GM18951 (cell line): ENCODE data around the gene NT5C1B.

Source experiments
- POLR2A ChIP-seq: IDR thresholded peaks from 4 replicates; pipeline ENCODE4 v1.6.1; 2011; ENCODE audit warnings: mild to moderate bottlenecking; ENCODE audit not compliant: insufficient read length, insufficient read depth; ENCODE audit errors: extremely low read depth
- in situ Hi-C: fragments of 300-500 bp; cut with MboI; formaldehyde crosslinking; loops from one replicate; pipeline ENCODE4 v1.12.0; 2022; ENCODE audit warnings: low sequenced_read_pairs, mixed read lengths, inconsistent platforms; ENCODE audit not compliant: unreplicated experiment

The NT5C1B gene

DNA sequence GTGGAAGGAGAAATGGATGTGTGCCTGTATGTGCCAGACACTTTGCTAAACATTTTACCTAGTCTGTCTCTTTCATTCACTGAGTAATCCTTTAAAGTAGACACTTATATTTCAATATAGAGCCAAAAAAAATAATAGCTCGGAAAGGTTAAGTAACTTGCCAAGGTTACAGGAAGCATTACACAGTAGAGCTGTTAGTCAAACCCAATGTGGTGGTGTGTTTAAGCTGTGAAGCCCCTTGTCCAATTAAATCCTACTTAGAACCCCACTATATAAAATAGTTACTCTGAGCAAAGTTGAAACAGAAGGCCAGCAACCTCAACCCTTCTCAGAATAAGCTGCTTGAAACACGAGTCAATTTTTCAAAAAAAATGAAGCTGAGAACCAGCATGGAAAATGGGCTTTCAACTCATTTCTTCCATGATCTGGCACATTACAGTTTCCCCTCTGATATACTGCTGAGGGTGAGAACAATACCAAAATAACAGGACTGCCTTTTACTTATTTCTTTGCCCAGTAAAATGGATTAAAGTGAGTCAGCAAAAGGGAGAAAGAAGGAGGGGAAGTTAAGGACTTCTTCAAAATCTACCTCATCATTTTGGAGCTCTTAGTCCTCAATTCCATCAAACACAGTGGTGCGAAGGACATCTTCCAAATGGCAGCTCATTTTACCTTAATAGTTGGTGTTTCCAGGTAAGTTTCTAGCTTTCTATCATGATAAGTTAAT lies 36.9 kb downstream of the NT5C1B start:
- in situ Hi-C loops, result no loop called here
- no peak for TF ChIP-seq POLR2A

GRCh38 chr2:18551623-18552022 lies 37.7 kb downstream of the NT5C1B start:
- TF ChIP-seq POLR2A, result no peak
- in situ Hi-C loops, result no loop called here

- no peak for TF ChIP-seq POLR2A
- in situ Hi-C loops, result no loop called here
Measured at GRCh38 chr2:18551169-18551568, 38.2 kb downstream of the NT5C1B start.

DNA sequence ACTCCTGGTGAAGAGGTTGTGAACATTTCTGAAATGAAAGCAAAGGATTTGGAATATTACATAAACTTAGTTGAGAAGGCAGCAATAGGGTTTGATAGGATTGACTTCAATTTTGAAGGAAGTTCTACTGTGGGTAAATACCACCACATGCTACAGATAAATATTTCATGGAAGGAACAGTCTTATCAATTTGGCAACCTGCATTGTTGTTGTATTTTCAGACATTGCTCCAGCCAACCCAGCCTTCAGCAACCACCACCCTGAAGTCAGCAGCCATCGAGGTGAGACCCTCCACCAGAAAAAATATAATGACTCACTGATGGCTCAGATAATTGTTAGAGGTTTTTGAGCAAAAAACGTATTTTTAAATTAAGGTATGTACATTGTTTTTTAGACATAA lies 38.9 kb downstream of the NT5C1B start:
- in situ Hi-C loops, result no loop called here
- no peak for TF ChIP-seq POLR2A

DNA sequence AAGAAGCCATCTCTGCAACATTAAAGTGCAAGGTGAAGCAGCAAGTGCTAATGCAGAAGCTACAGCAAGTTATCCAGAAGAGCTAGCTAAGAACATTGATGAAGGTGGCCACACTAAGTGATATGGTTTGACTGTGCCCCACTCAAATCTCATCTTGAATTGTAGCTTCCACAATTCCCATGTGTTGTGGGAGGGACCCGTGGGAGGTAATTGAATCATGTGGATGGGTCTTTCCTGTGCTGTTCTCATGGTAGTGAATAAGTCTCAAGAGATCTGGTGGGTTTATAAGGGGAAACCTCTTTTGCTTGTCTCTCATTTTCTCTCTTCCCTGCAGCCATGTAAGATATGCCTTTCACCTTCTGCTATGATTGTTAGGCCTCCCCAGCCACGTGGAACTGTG lies 40.3 kb downstream of the NT5C1B start:
- in situ Hi-C loops, result no loop called here

GRCh38 chr2:18548621-18549020 lies 40.7 kb downstream of the NT5C1B start:
- TF ChIP-seq POLR2A, result no peak
- in situ Hi-C loops, result no loop called here

More for the DNA sequence above, 40.3 kb downstream of the NT5C1B start:
- no peak for TF ChIP-seq POLR2A

DNA sequence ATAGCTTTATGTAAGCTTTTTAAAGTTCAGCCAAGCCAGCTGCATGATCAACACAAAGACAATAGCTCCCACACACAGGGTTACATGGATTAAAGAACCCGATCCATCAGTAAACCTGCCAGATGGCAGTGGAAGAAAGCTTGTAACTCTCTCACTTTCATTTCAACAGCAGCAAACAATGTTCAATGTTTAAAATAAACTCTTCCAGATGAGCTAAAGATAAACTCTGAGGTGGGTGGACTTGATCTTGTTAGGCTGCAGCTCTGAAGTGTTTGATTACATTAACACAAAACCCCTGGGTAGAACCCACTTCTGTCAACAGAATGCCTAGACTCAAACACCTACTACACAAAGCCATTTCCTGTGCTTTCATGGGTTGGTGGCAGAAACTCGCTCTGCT lies 42.8 kb downstream of the NT5C1B start:
- in situ Hi-C loops, result no loop called here
- no peak for TF ChIP-seq POLR2A

DNA sequence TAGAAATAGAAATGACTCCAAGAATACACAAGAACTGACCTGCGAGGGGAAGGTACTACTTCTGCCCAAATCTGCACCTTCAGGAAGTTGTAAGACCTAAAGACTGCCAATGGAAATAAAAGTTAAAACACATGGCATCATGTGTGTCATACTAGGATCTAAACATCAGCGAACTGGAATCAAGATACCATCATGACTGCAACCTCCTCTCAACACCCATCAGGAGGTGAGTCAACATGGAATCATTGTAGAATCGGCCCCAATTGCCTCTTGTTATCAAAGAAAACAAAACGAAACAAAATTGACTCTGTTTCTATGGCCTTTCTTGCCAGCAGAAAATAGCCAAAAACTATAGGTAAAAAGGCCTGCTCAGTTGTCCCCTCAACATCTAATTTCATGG lies 44.0 kb downstream of the NT5C1B start:
- TF ChIP-seq POLR2A, result no peak
- in situ Hi-C loops, result no loop called here

GRCh38 chr2:18544171-18544570 lies 45.2 kb downstream of the NT5C1B start:
- in situ Hi-C loops, result no loop called here
- no peak for TF ChIP-seq POLR2A

DNA sequence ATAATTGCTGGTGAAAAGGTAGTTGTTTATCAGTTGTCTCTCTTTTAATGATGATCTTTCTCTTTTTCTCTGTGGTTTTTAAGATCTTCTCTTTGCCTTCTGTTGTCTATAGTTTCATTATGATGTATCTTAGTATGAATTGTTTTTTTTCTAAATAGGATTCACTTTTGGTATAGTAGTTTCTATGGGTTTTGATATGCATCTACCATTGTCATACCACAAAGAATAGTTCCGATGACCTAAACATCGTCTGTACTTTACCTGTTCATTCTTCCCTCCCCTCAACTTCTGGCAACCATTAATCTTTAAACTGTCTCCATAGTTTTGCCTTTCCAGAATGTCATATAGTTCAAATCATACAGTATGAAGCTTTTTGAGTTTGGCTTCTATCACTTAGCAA lies 48.5 kb downstream of the NT5C1B start:
- no peak for TF ChIP-seq POLR2A
- in situ Hi-C loops, result no loop called here

GRCh38 chr2:18536697-18537096 lies 52.7 kb downstream of the NT5C1B start:
- in situ Hi-C loops, result no loop called here
- no peak for TF ChIP-seq POLR2A

DNA sequence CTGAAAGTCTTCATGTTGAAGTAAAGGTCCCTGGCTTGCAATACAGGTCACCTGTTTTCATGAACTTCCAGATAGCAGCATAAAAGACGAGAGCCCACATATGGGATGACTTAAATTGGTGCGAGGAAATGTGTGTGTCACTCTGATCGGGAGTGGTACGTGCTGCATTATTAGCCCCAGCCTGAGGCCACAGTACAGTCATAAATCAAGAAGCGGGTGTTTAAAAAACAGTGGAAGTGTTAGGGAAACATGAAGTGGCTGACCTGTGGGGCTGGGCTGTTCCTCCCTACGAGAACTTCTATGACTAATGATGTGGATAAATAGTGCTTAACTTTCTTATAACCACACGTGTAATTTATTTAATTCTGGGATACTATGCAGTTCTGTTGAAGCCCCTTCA lies 53.3 kb downstream of the NT5C1B start:
- no peak for TF ChIP-seq POLR2A
- in situ Hi-C loops, result no loop called here

DNA sequence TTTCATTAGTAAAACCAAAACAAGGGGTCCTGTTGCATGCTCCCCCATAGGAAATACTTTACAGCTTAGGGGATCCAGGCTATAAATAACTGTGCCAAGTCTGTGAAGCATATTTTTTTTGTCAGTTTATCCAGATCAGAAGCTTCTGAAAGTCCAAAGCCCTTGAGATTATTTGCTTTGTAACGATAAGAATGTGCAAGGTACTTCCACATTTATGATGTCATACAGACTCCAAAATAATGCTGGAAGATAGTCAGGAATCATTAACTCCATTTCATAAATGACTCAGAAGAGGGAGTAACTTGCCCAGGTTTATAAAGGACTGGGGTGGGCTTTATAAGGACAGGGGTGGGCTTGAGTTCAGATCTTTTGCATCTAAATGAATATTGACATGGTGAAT lies 58.2 kb downstream of the NT5C1B start:
- in situ Hi-C loops, result no loop called here
- no peak for TF ChIP-seq POLR2A

DNA sequence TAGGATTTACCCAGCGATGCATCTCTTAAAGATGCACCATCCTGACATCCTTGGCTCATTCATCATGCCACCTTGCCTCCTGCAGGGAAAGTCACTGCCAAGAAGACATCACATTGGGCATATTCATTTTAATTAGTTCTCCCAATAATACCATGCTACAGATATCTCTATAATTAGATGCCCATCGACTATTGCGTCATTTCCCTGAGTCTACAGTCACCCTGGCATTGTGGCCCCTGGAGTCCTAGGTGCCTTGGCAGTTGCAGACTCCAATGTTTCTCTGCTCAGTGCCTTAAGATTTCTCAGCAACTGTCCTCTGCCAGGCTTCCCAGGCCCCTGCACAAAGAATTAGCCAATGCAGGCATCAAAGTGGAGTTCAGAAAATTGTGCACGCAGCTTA lies 61.5 kb downstream of the NT5C1B start:
- no peak for TF ChIP-seq POLR2A
- in situ Hi-C loops, result no loop called here

DNA sequence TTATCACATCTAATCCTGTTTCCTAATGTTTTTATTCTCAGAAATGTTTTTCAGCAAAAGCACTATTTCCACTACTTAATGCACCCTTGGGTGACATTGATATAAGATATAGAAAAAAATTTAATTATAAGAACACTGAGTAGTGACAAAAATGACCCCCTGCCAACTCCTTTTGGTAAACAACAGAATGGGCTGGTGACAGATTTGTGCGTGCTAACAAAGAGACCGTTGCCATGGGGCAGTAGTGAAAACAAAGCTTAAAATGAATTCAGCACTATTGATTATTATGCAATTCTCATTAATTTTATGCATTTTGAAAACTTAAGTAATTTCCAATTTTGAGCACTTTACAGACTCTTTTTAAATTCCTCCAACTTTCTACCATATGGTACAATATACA lies 62.0 kb downstream of the NT5C1B start:
- in situ Hi-C loops, result no loop called here
- no peak for TF ChIP-seq POLR2A

DNA sequence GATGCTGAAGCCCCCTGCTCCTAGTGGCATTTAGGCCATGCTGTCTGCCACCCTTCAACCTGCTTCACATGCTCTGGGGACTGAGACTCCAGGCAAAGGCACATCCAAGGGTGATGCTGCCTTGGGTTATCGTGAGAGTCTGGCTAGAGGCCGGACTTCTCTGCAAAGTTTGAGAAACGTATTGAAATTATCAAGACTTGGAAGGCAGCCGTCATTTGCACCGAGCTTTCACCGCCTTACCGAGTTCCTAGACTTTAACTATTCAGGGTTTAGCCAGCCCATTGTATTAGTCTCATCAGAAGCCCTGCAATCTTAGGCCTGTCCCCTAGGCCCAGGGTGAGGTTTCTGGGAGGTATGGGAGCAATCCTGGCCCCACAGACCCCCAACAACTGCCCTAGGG lies 62.9 kb downstream of the NT5C1B start:
- no peak for TF ChIP-seq POLR2A
- in situ Hi-C loops, result no loop called here
